GM23248 (cell line): Measurements from ENCODE around the gene SOD3. TPM values are rescaled to one million over a fixed set of nuclear protein-coding genes. Genes with fewer than 3 reads are reported as not detected.

Experiments used
- DNase-seq: peaks from one replicate; pipeline ENCODE4 v3.0.0-alpha.2; 2015
- H2AFZ ChIP-seq: fragments of 200-600 bp; sonication (generic); 2 replicates; pipeline ENCODE4 v1.6.1; 2016; ENCODE audit warnings: antibody characterized with exemption
- H3F3A ChIP-seq: fragments of 200-600 bp; sonication (generic); 2 replicates; pipeline ENCODE4 v1.6.1; 2016; ENCODE audit warnings: mild to moderate bottlenecking, antibody characterized with exemption, mixed run types; ENCODE audit not compliant: insufficient read depth
- H3K27ac ChIP-seq: fragments of 200-600 bp; sonication (generic); 2 replicates; pipeline ENCODE4 v1.5.1; 2016; ENCODE audit warnings: mild to moderate bottlenecking
- H3K27me3 ChIP-seq: fragments of 200-600 bp; sonication (generic); replicated peaks from 2 replicates; pipeline ENCODE4 v1.6.1; 2016; ENCODE audit warnings: mild to moderate bottlenecking; ENCODE audit not compliant: insufficient read depth
- H3K36me3 ChIP-seq: fragments of 200-600 bp; sonication (generic); 2 replicates; pipeline ENCODE4 v1.6.1; 2016; ENCODE audit warnings: low read depth, mild to moderate bottlenecking
- H3K4me1 ChIP-seq: fragments of 200-600 bp; sonication (generic); 2 replicates; pipeline ENCODE4 v1.6.1; 2016; ENCODE audit warnings: mild to moderate bottlenecking; ENCODE audit not compliant: insufficient read depth
- H3K4me2 ChIP-seq: fragments of 200-600 bp; sonication (generic); one replicate; pipeline ENCODE4 v1.6.1; 2016; ENCODE audit warnings: mild to moderate bottlenecking; ENCODE audit not compliant: unreplicated experiment
- H3K4me3 ChIP-seq: fragments of 200-600 bp; sonication (generic); 2 replicates; pipeline ENCODE4 v1.5.1; 2016; ENCODE audit warnings: mild to moderate bottlenecking
- H3K79me2 ChIP-seq: fragments of 200-600 bp; sonication (generic); 2 replicates; pipeline ENCODE4 v1.6.1; 2016; ENCODE audit warnings: mild to moderate bottlenecking; ENCODE audit not compliant: insufficient read depth
- H3K9ac ChIP-seq: fragments of 200-600 bp; sonication (generic); 2 replicates; pipeline ENCODE4 v1.6.1; 2016; ENCODE audit warnings: mild to moderate bottlenecking
- H3K9me2 ChIP-seq: fragments of 200-600 bp; sonication (generic); 2 replicates; pipeline ENCODE4 v1.6.1; 2016; ENCODE audit warnings: mixed run types, mild to moderate bottlenecking, moderate library complexity; ENCODE audit not compliant: insufficient read depth
- H3K9me3 ChIP-seq: fragments of 200-600 bp; sonication (generic); one replicate; pipeline ENCODE4 v1.6.1; 2017; ENCODE audit warnings: low read depth
- H4K20me1 ChIP-seq: fragments of 200-600 bp; sonication (generic); 2 replicates; pipeline ENCODE4 v1.6.0; 2016; ENCODE audit not compliant: insufficient read depth
- EZH2 ChIP-seq: fragments of 200-600 bp; sonication (generic); IDR thresholded peaks from 2 replicates; pipeline ENCODE4 v1.6.1; 2018; ENCODE audit warnings: antibody characterized with exemption, mild to moderate bottlenecking; ENCODE audit not compliant: insufficient read depth, poor library complexity, severe bottlenecking
- EZH2phosphoT487 ChIP-seq: fragments of 200-600 bp; sonication (generic); IDR thresholded peaks from 2 replicates; pipeline ENCODE4 v1.6.1; 2018; ENCODE audit warnings: antibody characterized with exemption, moderate library complexity, mild to moderate bottlenecking, low read depth; ENCODE audit not compliant: insufficient read depth
- WGBS, 2 experiments: methylation state at CpG; one replicate each; pipeline ENCODE4 v1.1.6; 2015 to 2017; ENCODE audit warnings: low lambda C conversion rate in 2 of 2, low coverage in 1 of 2; ENCODE audit errors: missing lambda C conversion rate in 2 of 2; 5-methylcytosine and 5-hydroxymethylcytosine counted together
- in situ Hi-C: fragments of 300-500 bp; cut with MboI; formaldehyde crosslinking; loops from 2 replicates; pipeline ENCODE4 v1.15.0; 2020
- polyA plus RNA-seq: library from polyadenylated mRNA; unstranded; fragments of >200 nt; fragmentation: Nextera tagmentation; extraction: Ambion mirVana; gene quantifications from 2 replicates; pipeline ENCODE4 v1.2.1, GENCODE V29; 2016
- total RNA-seq: library from RNA; depleted of rRNA; stranded (reverse); fragments of >200 nt; shearing (Covaris generic); gene quantifications from 2 replicates; pipeline ENCODE4 v1.2.3, GENCODE V29; 2014

SOD3 gene
- total and polyA plus RNA-seq, 2 experiments from 2014 or later, result 8.2 to 10.1 TPM

DNA sequence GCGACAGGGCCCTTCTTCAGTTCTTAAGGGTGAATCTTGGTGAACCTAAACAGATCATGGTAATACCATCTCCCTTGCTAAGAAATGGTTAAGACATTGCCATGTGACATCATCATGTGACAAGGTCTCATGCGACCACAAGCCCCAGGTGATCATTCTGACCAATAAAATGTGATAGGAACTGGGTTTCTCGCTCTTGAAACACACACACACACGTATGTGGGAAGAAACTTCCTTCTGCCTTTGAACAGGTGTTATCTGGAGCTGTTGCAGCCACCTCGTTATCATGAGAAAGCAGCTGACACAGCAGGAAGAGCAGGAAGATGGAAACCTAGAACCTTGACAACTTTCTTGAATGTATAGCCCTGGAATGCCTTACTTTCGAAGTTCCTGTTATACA, 10.2 kb downstream of the SOD3 start:
- Histone ChIP-seq H3K79me2 (no peaks in the 10 kb centered on the region), H2AFZ (no peak overlapping the region), H3K9ac (no peak overlapping the region), H3K27ac (no peak overlapping the region), H3K4me3 (no peak overlapping the region), H3K4me1 (peaks cover 7% of the 10 kb centered on the region; the same call in 1 of the 2 replicates), H3K36me3 (0 out of 2 replicates have a peak, but pooled peaks cover 2% of the 10 kb centered on the region), H4K20me1 (no peaks in the 10 kb centered on the region), H3K4me2 (no peak overlapping the region), H3F3A (no peaks in the 10 kb centered on the region), H3K9me2 (no peaks in the 10 kb centered on the region), H3K9me3 (no peaks in the 10 kb centered on the region), H3K27me3 (no peaks in the 10 kb centered on the region)
- in situ Hi-C loops, result no loop called here
- no peak for DNase-seq
- TF ChIP-seq EZH2phosphoT487 (no peak), EZH2 (no peak)
- 90 to 95% methylated on average over 6 of the region's 6 CpGs for WGBS, 2 experiments

DNA sequence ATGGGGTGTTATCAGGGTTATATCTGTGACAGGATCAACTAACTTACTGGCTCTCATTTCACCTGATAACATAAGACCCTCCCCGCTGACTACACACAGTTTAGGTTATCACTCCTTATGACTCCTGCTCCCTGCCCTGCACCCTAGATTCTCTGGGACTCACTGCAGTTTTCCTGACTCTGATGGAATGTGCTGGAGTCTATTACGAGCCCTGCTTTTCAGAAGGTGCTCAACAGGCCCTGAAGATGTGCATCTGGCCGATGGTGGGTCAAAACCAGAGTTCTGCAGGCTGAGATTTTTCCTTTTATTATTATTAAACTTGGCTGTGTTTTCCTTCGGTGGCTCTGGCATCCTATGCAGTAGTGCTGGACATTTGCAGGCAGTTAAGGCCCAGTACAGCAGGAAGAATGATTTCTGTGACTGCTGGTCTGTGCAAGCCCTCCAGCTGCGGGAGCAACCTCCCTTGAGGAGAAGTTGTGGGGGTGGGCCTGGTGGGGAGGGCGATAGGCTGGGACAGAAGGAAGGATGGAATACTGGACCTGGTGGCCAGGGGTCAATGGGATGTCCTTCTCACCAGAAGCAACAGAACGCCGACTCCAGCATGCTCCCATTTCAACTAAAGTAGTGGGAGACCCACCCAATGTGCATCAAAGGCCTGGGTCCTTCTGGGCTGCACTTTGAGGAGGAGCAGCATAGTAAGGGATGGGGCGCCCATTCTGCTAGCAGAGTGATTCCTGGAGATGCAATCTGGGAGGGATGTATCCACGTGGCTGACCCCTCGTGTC, 11.0 kb downstream of the SOD3 start:
- in situ Hi-C loops, result no loop called here
- Histone ChIP-seq H3K27me3 (no peaks in the 10 kb centered on the region), H4K20me1 (no peaks in the 10 kb centered on the region), H3K9ac (no peak overlapping the region), H3K4me3 (no peak overlapping the region), H3K4me2 (no peak overlapping the region), H3K79me2 (no peaks in the 10 kb centered on the region), H3K4me1 (peaks cover 7% of the 10 kb centered on the region; the same call in 1 of the 2 replicates), H3F3A (no peaks in the 10 kb centered on the region), H2AFZ (no peak overlapping the region), H3K36me3 (0 out of 2 replicates have a peak, but pooled peaks cover 2% of the 10 kb centered on the region), H3K27ac (no peak overlapping the region), H3K9me3 (no peaks in the 10 kb centered on the region), H3K9me2 (no peaks in the 10 kb centered on the region)
- 87 to 96% methylated on average over 11 of the region's 11 CpGs for WGBS, 2 experiments
- DNase-seq, result no peak
- TF ChIP-seq EZH2phosphoT487 (no peak), EZH2 (no peak)

DNA sequence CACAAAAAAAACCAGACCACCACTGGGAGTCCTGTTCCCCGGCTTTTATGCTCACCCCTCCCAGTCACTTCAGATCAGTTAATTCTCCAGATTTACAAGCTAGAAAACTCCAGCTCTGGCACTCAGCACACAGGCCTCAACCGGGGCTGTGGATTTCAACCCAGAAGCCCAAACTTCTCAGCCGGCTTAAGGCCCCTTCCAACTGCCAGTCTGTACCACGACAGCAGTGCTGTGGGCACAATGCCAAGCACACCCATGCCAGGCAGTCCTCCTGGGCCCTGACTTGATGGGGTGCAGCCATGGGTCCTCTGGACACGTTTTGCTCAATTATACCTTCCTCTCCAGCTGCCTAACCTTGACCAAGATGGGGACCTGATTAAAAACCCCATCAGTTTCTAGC, 12.2 kb downstream of the SOD3 start:
- no peaks in the 10 kb centered on the region for H3K9me3 ChIP-seq
- H3K4me1 ChIP-seq, result peaks cover 7% of the 10 kb centered on the region; the same call in 1 of the 2 replicates
- no peak for TF ChIP-seq EZH2phosphoT487
- H3K36me3 ChIP-seq, result 0 out of 2 replicates have a peak, but pooled peaks cover 2% of the 10 kb centered on the region
- H3K4me2 ChIP-seq, result no peak overlapping the region
- no peak overlapping the region for H3K27ac ChIP-seq
- no peak for DNase-seq
- no peaks in the 10 kb centered on the region for H3F3A ChIP-seq
- no peaks in the 10 kb centered on the region for H4K20me1 ChIP-seq
- H3K79me2 ChIP-seq, result no peaks in the 10 kb centered on the region
- H3K27me3 ChIP-seq, result no peaks in the 10 kb centered on the region
- no peak overlapping the region for H2AFZ ChIP-seq
- H3K9me2 ChIP-seq, result no peaks in the 10 kb centered on the region
- WGBS, 2 experiments, result 50 to 55% methylated on average over 5 of the region's 5 CpGs
- in situ Hi-C loops, result no loop called here
- no peak overlapping the region for H3K9ac ChIP-seq
- H3K4me3 ChIP-seq, result no peak overlapping the region

DNA sequence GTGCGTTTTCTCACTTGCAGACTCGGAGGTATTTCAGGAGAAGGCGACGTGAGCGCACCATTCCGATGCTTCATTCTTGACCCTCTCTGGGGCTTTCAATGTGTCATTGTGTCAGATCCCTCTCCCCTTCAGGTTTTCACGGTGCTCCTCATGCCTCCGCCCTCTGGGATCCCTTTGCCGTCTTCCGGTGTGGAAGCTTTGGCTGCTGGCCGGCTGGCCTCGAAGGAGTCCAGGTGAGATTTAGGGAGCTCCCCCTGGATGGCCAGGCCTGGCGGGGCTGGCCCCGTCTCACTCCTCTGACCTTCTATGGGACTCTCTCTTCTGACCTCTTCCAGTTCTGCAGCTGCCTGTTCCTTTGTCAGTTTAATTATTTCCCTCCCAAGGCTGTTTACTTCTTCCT, 12.9 kb downstream of the SOD3 start:
- WGBS, 2 experiments, result 88% methylated on average over 14 of the region's 14 CpGs
- Histone ChIP-seq H3K27ac (no peak overlapping the region), H3K4me2 (no peak overlapping the region), H3K79me2 (no peaks in the 10 kb centered on the region), H4K20me1 (no peaks in the 10 kb centered on the region), H3K4me1 (peaks cover 7% of the 10 kb centered on the region; the same call in 1 of the 2 replicates), H3K36me3 (0 out of 2 replicates have a peak, but pooled peaks cover 2% of the 10 kb centered on the region), H2AFZ (no peak overlapping the region), H3F3A (no peaks in the 10 kb centered on the region), H3K9me2 (no peaks in the 10 kb centered on the region), H3K27me3 (no peaks in the 10 kb centered on the region), H3K4me3 (no peak overlapping the region), H3K9ac (no peak overlapping the region), H3K9me3 (no peaks in the 10 kb centered on the region)
- no peak for DNase-seq
- no peak for TF ChIP-seq EZH2phosphoT487
- no peak for TF ChIP-seq EZH2
- in situ Hi-C loops, result no loop called here
